Tibial nerve (tissue), 4 donors: Measurements from ENCODE around the gene YIF1A. TPM values are rescaled to one million over a fixed set of nuclear protein-coding genes. Genes with fewer than 3 reads are reported as not detected.

ENCODE experiments used
- DNase-seq, 2 donors: peaks; one replicate each; pipeline ENCODE4 v3.0.0-alpha.2; 2019; ENCODE audit warnings: low spot score in 2 of 2
- H3K27ac ChIP-seq, 4 donors: fragments of 200-600 bp; sonication (generic) in 3 of 4; one replicate each; pipeline ENCODE4 v1.5.1; 2017 to 2019; ENCODE audit warnings: mild to moderate bottlenecking in 1 of 4
- H3K27me3 ChIP-seq, 2 donors: fragments of 200-600 bp; sonication (generic) in 1 of 2; one replicate each; pipeline versions ENCODE4 v1.5.1 to v1.6.0; 2017 to 2019
- H3K36me3 ChIP-seq, 3 donors: fragments of 200-600 bp; sonication (generic); one replicate each; pipeline ENCODE4 v1.5.1; 2018 to 2019
- H3K4me1 ChIP-seq, 4 donors: fragments of 200-600 bp; sonication (generic) in 3 of 4; one replicate each; pipeline ENCODE4 v1.5.1; 2017 to 2019
- H3K4me3 ChIP-seq, 4 donors: fragments of 200-600 bp; sonication (generic) in 3 of 4; one replicate each; pipeline ENCODE4 v1.5.1; 2017 to 2019; ENCODE audit warnings: mild to moderate bottlenecking in 1 of 4, moderate library complexity in 1 of 4
- H3K9me3 ChIP-seq, 4 donors: fragments of 200-600 bp; sonication (generic) in 3 of 4; one replicate each; pipeline ENCODE4 v1.5.1; 2017 to 2019
- CTCF ChIP-seq, 5 experiments: fragments of 200-600 bp in 3 of 5; fragments of 450-650 bp in 2 of 5; sonication (generic) in 3 of 5; IDR thresholded peaks; one replicate each; pipeline ENCODE4 v1.5.1; 2016 to 2019; ENCODE audit warnings: antibody characterized with exemption in 5 of 5, mild to moderate bottlenecking in 3 of 5, moderate library complexity in 2 of 5
- EP300 ChIP-seq, 2 donors: sonication (generic); formaldehyde crosslinking; IDR thresholded peaks; one replicate each; pipeline ENCODE4 v1.6.1; 2017; ENCODE audit warnings: antibody characterized with exemption in 2 of 2, mild to moderate bottlenecking in 1 of 2
- POLR2A ChIP-seq, 2 donors: fragments of 450-650 bp; IDR thresholded peaks; one replicate each; pipeline ENCODE4 v1.6.1; 2017; ENCODE audit warnings: antibody characterized with exemption in 2 of 2, mild to moderate bottlenecking in 2 of 2, moderate library complexity in 2 of 2
- WGBS, 2 donors: methylation state at CpG; one replicate each; pipeline ENCODE4 v1.1.5; 2018; 5-methylcytosine and 5-hydroxymethylcytosine counted together
- total RNA-seq, 4 donors: library from RNA; depleted of rRNA; stranded (reverse); fragments of >200 nt; gene quantifications; one replicate each; pipeline ENCODE4 v1.1.0, GENCODE V29; 2016

Gene YIF1A
- total RNA-seq, 4 donors from 2014 or later, result 76.0 to 143 (median 90.6) TPM

- Histone ChIP-seq H3K27ac (peak overlapping the region in 3 of 4 donors; percentile 70 to 89 (median 89)), H3K4me3 (no peak overlapping the region), H3K36me3 (no peaks in the 10 kb centered on the region), H3K27me3 (peaks cover 0 to 5% of the 10 kb centered on the region in 2 donors), H3K4me1 (peaks cover 0 to 75% (median 34%) of the 10 kb centered on the region in 4 donors), H3K9me3 (no peaks in the 10 kb centered on the region)
- 60 to 72% methylated on average over 3 of the region's 3 CpGs for WGBS, 2 donors
- no peak for DNase-seq
- TF ChIP-seq EP300 (IDR thresholded peaks at IDR 0.05), result no peak
- TF ChIP-seq POLR2A (IDR thresholded peaks at IDR 0.05), result no peak
- no peak for TF ChIP-seq CTCF (IDR thresholded peaks at IDR 0.05)
Observed at GRCh38 chr11:66318600-66318970, 29.6 kb upstream of the YIF1A start.

- Histone ChIP-seq H3K9me3 (no peaks in the 10 kb centered on the region), H3K27me3 (peaks cover 0 to 5% of the 10 kb centered on the region in 2 donors), H3K27ac (peak overlapping the region in 3 of 4 donors; percentile 70 to 89 (median 89)), H3K4me1 (peaks cover 0 to 76% (median 37%) of the 10 kb centered on the region in 4 donors), H3K4me3 (peak overlapping the region in 1 of 4 donors; percentile 57), H3K36me3 (no peaks in the 10 kb centered on the region)
- TF ChIP-seq EP300 (IDR thresholded peaks at IDR 0.05) (peak in 1 of 2 donors; percentile 58), POLR2A (IDR thresholded peaks at IDR 0.05) (no peak)
- DNase-seq, result peak; percentile 57 to 73
- 13 to 39% methylated on average over 14 of the region's 16 CpGs for WGBS, 2 donors
Observed at GRCh38 chr11:66317723-66318599, 29.0 kb upstream of the YIF1A start.

GRCh38 chr11:66317322-66317722 lies 28.4 kb upstream of the YIF1A start:
- peak overlapping the region in 3 of 4 donors; percentile 50 to 57 (median 52) for H3K4me3 ChIP-seq
- TF ChIP-seq POLR2A (IDR thresholded peaks at IDR 0.05), result no peak
- no peak for TF ChIP-seq CTCF (IDR thresholded peaks at IDR 0.05)
- TF ChIP-seq EP300 (IDR thresholded peaks at IDR 0.05), result no peak
- 3 to 5% methylated on average over 14 of the region's 14 CpGs for WGBS, 2 donors
- H3K9me3 ChIP-seq, result no peaks in the 10 kb centered on the region
- H3K4me1 ChIP-seq, result peaks cover 0 to 71% (median 38%) of the 10 kb centered on the region in 4 donors
- DNase-seq, result peak; percentile 37 to 40
- peaks cover 0 to 5% of the 10 kb centered on the region in 2 donors for H3K27me3 ChIP-seq
- H3K27ac ChIP-seq, result peak overlapping the region; percentile 62 to 89 (median 80)
- no peaks in the 10 kb centered on the region for H3K36me3 ChIP-seq

GRCh38 chr11:66316849-66317251 lies 27.9 kb upstream of the YIF1A start, which contains the start of gene CD248:
CD248 (minus strand) TSS chr11:66317044; CDS start chr11:66317027, 17 bp downstream.
- peak within 1 kb of the TSS; percentile 39 to 57 (median 51) for H3K4me3 ChIP-seq
- H3K9me3 ChIP-seq, result no peaks in the 10 kb centered on the region
- H3K36me3 ChIP-seq, result no peaks in the 10 kb centered on the region
- peak within 1 kb of the TSS; percentile 62 to 89 (median 80) for H3K27ac ChIP-seq
- H3K4me1 ChIP-seq, result peaks cover 0 to 67% (median 37%) of the 10 kb centered on the region in 4 donors
- peaks cover 0 to 5% of the 10 kb centered on the region in 2 donors for H3K27me3 ChIP-seq
- peak; percentile 58 to 71 for DNase-seq
- WGBS, 2 donors, result 0 to 18% methylated on average over 9 to 26 of the region's 29 CpGs
- TF ChIP-seq EP300 (IDR thresholded peaks at IDR 0.05) (peak in 1 of 2 donors; percentile 32), POLR2A (IDR thresholded peaks at IDR 0.05) (peak in 1 of 2 donors; percentile 60), CTCF (IDR thresholded peaks at IDR 0.05) (peak in 1 of 5 experiments; percentile 7)

GRCh38 chr11:66315921-66316811 lies 27.2 kb upstream of the YIF1A start:
- Histone ChIP-seq H3K4me3 (peak overlapping the region; percentile 39 to 57 (median 51)), H3K9me3 (no peaks in the 10 kb centered on the region), H3K36me3 (no peaks in the 10 kb centered on the region), H3K27me3 (peaks cover 0 to 5% of the 10 kb centered on the region in 2 donors), H3K27ac (peak overlapping the region; percentile 40 to 89 (median 80)), H3K4me1 (peaks cover 0 to 67% (median 37%) of the 10 kb centered on the region in 4 donors)
- no peak for DNase-seq
- no peak for TF ChIP-seq POLR2A (IDR thresholded peaks at IDR 0.05)
- TF ChIP-seq EP300 (IDR thresholded peaks at IDR 0.05), result no peak
- no peak for TF ChIP-seq CTCF (IDR thresholded peaks at IDR 0.05)
- 48 to 67% methylated on average over 19 to 43 of the region's 52 CpGs for WGBS, 2 donors
